HG02678 (cell line): Measurements from ENCODE around the gene MBTPS1.

Experiments
- ATAC-seq: cut with Tn5 transposase; IDR thresholded peaks from one replicate; pipeline ENCODE4 v1.9.1; 2021; ENCODE audit warnings: mild to moderate bottlenecking, moderate library complexity; ENCODE audit not compliant: unreplicated experiment

MBTPS1 gene

DNA sequence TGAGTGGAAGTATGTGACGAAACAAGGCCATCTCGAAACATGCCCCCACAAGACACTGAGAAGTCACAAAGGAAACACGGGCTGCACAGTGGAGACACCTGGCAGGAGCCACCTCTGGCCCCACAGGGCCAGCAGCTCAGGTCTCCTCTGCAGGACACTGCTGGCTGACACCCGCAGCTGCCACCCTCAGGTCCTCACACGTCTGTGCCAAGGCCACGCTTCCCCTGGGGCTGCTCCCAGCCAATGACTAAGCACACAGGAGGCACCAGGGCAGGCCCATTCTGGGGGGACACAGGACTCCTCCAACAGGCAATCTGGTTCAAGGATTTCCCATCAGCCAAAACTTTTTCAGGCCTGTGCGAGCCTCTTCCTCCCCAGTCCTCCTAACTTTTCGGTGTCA, 36.4 kb downstream of the MBTPS1 start:
- no peak for ATAC-seq

DNA sequence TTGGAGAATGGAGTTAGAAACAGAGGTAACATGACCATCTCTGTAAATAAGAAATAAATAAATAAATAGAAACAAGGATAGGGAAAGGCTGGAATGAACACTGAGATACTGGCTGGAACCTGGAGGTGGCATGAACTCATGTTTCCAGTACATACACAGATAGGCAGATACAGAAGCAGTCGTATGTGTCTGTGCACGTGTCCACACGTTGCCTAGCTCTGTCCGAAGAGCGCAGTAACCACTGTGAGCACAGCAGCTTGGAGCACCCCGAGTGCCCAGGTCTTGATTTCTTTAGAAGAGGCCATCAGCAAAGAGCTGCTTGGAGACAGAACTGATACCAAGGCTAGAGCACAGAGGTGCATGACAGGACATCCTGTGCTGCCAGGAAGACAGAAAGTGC, 37.1 kb downstream of the MBTPS1 start:
- no peak for ATAC-seq

DNA sequence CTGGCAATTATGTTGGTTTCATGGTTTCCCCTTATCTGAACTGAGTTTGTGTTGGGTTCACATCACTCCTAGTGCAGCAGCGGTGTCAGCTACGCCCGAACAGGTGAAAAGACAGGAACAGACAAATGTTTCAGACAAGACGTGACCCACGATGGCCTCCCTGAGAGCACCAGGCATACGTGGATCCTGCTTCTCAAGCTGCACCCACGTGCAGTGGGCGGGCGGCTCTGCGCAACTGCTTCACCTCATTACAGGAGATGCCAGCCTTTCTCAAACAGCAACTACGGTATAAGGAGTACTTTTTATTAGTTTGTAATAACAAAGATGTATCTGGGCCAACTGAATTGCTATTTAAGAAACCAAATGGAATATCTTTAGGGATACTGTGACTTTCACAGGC, 41.4 kb downstream of the MBTPS1 start:
- ATAC-seq, result no peak

DNA sequence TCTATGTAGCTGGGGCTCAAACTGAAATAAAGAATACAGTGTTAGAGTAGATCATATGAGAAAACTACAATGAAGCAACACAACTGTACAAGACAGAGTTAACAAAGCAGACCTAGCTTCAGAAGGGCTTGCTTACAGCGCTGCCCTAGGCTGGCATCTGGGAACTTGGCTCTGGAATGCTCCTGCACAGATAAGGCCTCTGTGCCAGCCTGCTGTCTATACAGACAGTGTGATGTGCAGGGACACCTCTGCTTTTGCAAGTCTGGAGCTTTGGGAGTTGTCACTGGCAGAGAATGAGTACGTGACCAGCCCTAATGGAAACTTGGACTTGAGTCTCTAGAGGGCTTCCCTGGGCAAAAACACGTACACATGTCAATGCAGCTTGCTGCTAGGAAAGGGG, 42.0 kb downstream of the MBTPS1 start:
- ATAC-seq, result no peak

GRCh38 chr16:84072014-84072413, 44.7 kb downstream of the MBTPS1 start:
- ATAC-seq, result no peak

DNA sequence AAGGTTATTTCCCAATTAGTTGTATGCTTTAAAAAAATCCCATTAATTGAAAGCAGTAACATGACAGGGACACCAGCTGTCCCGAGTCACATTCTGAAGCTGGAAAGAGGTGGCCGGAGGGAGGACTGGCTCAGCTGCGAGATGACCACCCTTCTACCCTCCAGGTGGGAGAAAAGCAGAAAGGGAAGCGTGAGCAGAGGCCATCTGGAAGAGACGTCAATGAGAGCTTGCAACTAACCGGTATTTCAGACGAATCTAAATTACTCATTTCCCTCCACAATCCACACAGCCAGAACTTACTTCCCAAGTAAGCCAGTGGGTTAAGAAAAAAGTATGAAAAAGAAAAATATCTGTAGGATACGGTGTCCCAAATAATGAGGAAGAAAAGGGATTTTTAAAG, 45.6 kb downstream of the MBTPS1 start:
- ATAC-seq, result no peak

DNA sequence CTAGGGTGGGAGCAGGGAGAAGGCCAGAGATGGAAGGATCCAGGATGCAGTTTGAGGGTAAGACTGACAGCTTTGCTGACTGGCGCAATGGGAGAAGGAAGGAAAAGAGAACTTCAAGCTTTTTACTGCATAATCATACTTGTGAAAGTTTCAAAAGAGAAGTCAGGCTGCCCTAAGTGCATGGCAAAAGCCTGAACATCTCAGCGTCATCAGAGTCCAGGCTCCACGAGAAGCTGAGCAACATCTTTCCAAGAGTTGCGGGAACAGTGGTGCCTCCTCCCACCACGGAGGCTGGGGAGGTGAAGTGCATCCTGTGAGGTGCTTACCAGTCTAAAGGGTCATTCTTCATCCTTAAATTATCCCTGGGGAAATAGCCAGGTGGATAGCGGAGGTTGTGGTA, 47.2 kb downstream of the MBTPS1 start:
- ATAC-seq, result no peak

DNA sequence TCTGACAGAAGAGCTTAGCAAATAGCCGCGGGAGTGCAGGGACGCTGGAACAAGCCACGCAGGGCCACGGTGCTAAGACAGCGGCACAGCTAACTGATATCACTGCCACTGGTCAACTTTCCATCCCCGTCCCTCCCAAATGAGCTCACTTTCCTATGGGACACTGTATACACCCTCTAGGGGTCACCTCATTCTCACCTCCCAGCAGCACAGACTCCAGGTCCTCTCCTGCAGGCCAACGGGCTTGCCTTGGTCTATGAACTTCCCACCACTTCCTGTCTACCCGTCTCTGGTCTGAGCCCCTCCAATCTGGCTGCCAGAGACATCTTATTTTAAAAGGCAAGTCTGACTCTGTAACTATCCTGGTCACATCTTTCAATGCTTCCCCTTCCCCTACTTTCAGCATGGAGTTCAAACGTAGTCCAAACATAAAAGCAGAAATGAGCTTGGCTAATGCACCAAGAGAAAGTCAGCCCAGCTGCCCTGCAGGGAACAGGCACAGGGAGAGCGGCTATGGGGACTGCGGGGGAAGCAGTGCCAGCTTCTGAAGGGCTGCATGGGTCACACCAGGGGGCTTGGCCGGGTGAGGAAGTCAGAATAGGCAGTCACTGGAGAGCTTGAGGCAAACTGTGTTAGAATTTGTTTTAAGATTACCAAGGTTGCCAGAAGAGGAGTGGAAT, 47.8 kb downstream of the MBTPS1 start:
- no peak for ATAC-seq

GRCh38 chr16:84068041-84068440, 48.7 kb downstream of the MBTPS1 start:
- ATAC-seq, result no peak

- no peak for ATAC-seq
Measured at GRCh38 chr16:84067640-84068039, 49.1 kb downstream of the MBTPS1 start.

- no peak for ATAC-seq
Measured at GRCh38 chr16:84065536-84066132, 51.1 kb downstream of the MBTPS1 start.

- no peak for ATAC-seq
Measured at GRCh38 chr16:84063980-84064379, 52.8 kb downstream of the MBTPS1 start.

DNA sequence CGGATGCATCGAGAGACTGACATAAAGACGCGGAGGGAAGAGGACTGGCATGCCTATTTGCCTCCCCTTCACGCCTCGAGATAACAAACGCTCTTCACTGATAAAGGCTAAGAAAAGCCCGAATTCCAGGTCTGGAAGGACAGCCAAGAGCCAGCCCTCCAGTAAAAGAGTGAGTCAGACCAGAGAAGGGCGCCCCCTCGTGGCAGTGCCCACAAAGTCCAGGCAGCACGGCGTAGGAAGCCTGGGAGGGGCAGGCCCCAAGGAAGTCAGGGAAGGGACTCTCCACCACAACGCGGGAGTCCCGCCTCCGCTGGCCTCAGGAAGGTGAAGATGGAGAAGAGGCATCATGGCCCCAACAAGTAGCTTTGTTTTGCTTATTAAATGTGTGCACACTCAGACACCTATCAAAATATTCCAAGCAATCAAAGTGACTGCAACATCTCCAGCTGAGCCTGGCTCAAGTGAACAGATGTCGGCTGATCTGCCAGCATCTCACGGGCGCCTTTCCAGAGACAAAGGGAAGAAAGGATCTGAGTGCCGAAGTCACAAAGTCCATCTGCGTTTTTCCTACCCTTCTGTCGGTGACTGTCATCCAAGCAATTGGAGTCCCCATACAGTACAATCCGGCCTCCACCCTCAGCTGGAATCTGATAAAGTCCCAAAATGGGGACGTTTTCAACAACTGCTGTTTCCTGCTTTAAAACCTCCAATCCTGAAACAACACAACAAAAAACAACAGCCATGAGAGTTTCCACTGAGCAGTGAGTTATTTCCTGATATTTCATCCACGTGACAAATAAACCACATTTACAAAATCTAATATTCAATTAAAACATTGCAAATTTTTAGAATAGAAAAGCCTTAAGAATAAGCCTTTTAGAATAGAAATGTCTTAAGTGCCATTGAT, 53.8 kb downstream of the MBTPS1 start:
- ATAC-seq, result no peak

GRCh38 chr16:84061236-84061819, 55.4 kb downstream of the MBTPS1 start:
- no peak for ATAC-seq

DNA sequence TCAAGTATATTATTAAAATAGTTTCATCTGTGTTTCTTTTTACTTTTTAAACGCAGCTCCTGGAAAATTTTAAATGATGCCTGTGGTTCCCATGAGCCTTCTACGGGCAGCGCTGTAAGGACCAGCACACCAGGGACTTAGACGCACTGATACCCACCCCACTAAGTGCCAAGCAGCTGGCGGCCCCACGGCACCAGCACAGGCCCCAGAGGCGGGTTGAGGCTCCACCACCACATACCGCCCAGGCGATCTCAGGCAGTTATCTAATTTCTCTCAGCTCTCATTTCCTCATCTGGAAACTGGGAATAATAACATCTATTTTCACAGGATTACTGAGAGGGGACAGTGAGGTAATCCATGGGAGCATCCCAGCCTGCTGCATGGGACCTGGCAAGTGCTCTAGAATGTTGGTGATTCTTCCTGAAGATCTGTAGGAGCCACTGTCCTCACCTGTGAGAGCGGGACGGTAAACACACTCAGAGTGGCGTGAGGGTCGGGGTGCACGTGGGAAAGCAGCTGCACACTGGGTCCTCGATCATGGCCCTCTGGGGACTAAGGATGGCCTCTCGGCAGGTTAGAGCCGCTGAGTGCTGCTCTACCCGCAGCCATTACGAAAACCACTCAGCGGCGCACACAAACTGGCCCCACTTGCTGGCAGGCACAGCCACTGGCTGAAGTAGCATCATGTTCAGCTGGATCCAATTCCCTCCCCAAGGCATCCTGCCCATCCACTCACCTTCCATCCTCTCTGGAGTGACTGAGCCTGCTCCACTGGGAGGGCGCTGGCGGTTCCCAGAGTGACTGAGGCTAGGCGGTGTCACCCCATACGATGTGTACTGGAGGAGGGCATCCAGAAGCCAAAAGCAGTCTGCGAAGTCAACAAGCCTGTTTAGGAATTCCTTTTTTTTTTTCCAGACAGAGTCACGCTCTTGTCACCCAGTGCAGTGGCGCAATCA, 56.5 kb downstream of the MBTPS1 start:
- ATAC-seq, result no peak

GRCh38 chr16:84059111-84059510, 57.6 kb downstream of the MBTPS1 start:
- no peak for ATAC-seq

DNA sequence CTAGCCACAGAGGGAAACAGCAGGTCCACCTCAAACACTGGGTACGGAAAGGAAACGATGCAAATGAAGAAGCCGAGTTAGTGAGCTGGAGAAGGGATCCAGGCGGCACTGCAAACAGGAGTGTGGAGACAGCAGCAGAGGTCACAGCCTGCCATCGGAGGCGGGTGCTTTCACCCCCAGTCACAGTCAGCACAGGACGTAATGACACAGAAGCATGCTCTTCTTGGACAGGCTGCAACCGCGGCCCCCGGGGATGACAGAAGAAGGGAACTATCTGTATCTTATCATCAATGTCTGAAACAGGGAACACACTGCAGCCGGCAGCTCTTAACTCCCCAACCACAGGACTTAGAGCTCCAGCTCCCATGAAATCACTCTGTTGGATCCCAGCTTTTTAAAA, 58.1 kb downstream of the MBTPS1 start:
- ATAC-seq, result no peak

GRCh38 chr16:84058211-84058610, 58.5 kb downstream of the MBTPS1 start:
- no peak for ATAC-seq

DNA sequence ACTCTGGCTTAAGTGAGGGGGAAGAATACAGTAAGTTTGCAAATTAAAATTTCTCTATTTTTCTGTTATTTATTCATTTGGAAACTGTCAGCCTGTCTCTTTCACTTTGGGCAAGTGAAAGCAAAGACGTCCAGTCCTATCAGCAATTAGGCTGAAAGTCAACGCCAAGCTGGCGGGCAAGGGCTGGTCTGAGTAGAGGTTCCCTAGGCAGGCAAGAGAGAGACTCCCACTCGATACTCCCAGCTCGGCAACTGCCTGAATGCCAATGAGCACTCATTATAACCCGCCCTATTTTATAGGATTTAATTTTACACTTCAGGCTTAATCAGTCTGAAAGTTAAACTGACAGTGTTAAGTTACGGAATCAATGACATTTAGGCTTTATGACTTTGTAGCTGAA, 59.8 kb downstream of the MBTPS1 start:
- ATAC-seq, result no peak
